Measurements from ENCODE around the gene STRBP. TPM values are rescaled to one million over a fixed set of nuclear protein-coding genes. Genes with fewer than 3 reads are reported as not detected.

STRBP gene
- total RNA-seq, 2 donors from 2014 or later = 77.2 to 83.3 TPM

DNA sequence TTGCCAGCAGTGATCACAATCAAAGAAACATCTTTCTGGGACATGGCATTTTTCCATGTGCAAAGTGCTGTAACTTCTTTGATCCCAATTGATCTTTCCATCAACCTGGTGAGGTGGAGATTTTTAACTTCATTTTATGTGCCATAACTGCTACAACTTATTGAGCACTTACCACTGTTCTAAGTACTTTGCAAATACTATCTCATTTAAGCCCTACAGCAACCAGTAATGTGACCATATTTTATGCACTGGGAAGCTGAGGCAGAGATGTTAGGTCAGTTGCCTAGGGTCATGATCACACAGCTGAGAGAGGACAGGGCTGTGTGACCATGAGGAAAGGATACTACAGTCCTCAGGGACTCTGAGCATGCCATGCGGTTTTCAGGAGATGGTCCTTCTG, 17.9 kb upstream of the STRBP start:
- Mint-ChIP-seq H3K9me3 (no peaks in the 10 kb centered on the region), H3K27ac (no peak overlapping the region), H3K27me3 (ENCODE audit: insufficient read depth) (peaks cover 26% of the 10 kb centered on the region), H3K4me1 (peaks cover 8% of the 10 kb centered on the region), H3K4me3 (no peak overlapping the region), H3K36me3 (ENCODE audit: low read depth) (no peaks in the 10 kb centered on the region)
- 91 to 100% methylated on average over 1 of the region's 1 CpG for WGBS, 2 experiments (ENCODE audit: insufficient coverage in 1 of 2, insufficient read length in 1 of 2)
- no peak for DNase-seq
- no peaks in the 10 kb centered on the region for H3K4me1 ChIP-seq (ENCODE audit: control insufficient read depth, insufficient read depth, low read length)
- no peak overlapping the region for H3K9ac ChIP-seq (ENCODE audit: extremely low read depth, low read length, poor library complexity, severe bottlenecking)
- H3K4me3 ChIP-seq (ENCODE audit: low read length) = no peak overlapping the region
- no peaks in the 10 kb centered on the region for H3K9me3 ChIP-seq (ENCODE audit: control insufficient read depth, low read length)
- TF ChIP-seq, protein P1, sequence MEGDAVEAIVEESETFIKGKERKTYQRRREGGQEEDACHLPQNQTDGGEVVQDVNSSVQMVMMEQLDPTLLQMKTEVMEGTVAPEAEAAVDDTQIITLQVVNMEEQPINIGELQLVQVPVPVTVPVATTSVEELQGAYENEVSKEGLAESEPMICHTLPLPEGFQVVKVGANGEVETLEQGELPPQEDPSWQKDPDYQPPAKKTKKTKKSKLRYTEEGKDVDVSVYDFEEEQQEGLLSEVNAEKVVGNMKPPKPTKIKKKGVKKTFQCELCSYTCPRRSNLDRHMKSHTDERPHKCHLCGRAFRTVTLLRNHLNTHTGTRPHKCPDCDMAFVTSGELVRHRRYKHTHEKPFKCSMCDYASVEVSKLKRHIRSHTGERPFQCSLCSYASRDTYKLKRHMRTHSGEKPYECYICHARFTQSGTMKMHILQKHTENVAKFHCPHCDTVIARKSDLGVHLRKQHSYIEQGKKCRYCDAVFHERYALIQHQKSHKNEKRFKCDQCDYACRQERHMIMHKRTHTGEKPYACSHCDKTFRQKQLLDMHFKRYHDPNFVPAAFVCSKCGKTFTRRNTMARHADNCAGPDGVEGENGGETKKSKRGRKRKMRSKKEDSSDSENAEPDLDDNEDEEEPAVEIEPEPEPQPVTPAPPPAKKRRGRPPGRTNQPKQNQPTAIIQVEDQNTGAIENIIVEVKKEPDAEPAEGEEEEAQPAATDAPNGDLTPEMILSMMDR (conservative IDR thresholded peaks at IDR 0.05) = no peak
- H3K36me3 ChIP-seq (ENCODE audit: control insufficient read depth, insufficient read depth, low read length) = no peaks in the 10 kb centered on the region
- no peak overlapping the region for H3K27ac ChIP-seq (ENCODE audit: low read depth, low read length)
- peaks cover 29% of the 10 kb centered on the region for H3K27me3 ChIP-seq (ENCODE audit: control insufficient read depth, insufficient read depth, low read length, poor library complexity, severe bottlenecking)

DNA sequence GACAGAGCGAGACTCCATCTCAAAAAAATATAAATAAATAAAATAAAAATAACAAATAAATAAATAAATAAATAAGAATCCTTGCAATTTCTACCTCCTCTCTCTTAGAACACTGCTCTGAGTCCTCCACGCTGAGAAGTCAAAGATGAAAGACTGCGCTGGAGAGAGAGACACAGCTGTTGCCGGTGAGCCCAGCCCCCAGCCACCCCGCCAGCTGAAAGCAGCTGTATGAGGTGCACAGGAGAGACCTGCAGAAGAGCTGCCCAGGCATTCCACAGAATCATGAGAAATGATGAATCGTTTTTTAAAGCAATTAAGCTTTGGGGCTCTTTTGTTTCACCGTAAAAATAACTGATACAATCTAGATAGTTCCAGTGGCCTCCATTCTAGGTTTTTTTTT, 16.3 kb upstream of the STRBP start:
- Histone ChIP-seq H3K9me3 (ENCODE audit: control insufficient read depth, low read length) (no peaks in the 10 kb centered on the region), H3K27ac (ENCODE audit: low read depth, low read length) (no peak overlapping the region), H3K4me3 (ENCODE audit: low read length) (no peak overlapping the region), H3K27me3 (ENCODE audit: control insufficient read depth, insufficient read depth, low read length, poor library complexity, severe bottlenecking) (peaks cover 30% of the 10 kb centered on the region), H3K9ac (ENCODE audit: extremely low read depth, low read length, poor library complexity, severe bottlenecking) (no peak overlapping the region), H3K36me3 (ENCODE audit: control insufficient read depth, insufficient read depth, low read length) (no peaks in the 10 kb centered on the region), H3K4me1 (ENCODE audit: control insufficient read depth, insufficient read depth, low read length) (no peaks in the 10 kb centered on the region)
- Mint-ChIP-seq H3K4me1 (peaks cover 8% of the 10 kb centered on the region), H3K27ac (no peak overlapping the region), H3K9me3 (no peaks in the 10 kb centered on the region), H3K27me3 (ENCODE audit: insufficient read depth) (peaks cover 16% of the 10 kb centered on the region), H3K4me3 (no peak overlapping the region), H3K36me3 (ENCODE audit: low read depth) (no peaks in the 10 kb centered on the region)
- no peak for DNase-seq
- WGBS, 2 experiments (ENCODE audit: insufficient coverage in 1 of 2, insufficient read length in 1 of 2) = 95 to 98% methylated on average over 5 to 6 of the region's 7 CpGs
- TF ChIP-seq, protein P1 (conservative IDR thresholded peaks at IDR 0.05) = no peak

GRCh38 chr9:123283455-123283854, 15.1 kb upstream of the STRBP start:
- no peak overlapping the region for H3K4me3 Mint-ChIP-seq

More at GRCh38 chr9:123283455-123283854, 15.1 kb upstream of the STRBP start:
- H3K9me3 Mint-ChIP-seq = peaks cover 8% of the 10 kb centered on the region
- H3K36me3 Mint-ChIP-seq (ENCODE audit: low read depth) = no peaks in the 10 kb centered on the region
- WGBS, 2 experiments (ENCODE audit: insufficient coverage in 1 of 2, insufficient read length in 1 of 2) = 95% methylated on average over 3 of the region's 3 CpGs; no CpG with 5 or more reads in 1 of the 2 experiments
- DNase-seq = no peak
- H3K27ac Mint-ChIP-seq = no peak overlapping the region
- H3K27ac ChIP-seq (ENCODE audit: low read depth, low read length) = no peak overlapping the region
- peaks cover 30% of the 10 kb centered on the region for H3K27me3 ChIP-seq (ENCODE audit: control insufficient read depth, insufficient read depth, low read length, poor library complexity, severe bottlenecking)
- no peak overlapping the region for H3K4me3 ChIP-seq (ENCODE audit: low read length)
- TF ChIP-seq, protein P1 (conservative IDR thresholded peaks at IDR 0.05) = no peak
- no peak overlapping the region for H3K9ac ChIP-seq (ENCODE audit: extremely low read depth, low read length, poor library complexity, severe bottlenecking)
- H3K4me1 Mint-ChIP-seq = peaks cover 8% of the 10 kb centered on the region
- H3K9me3 ChIP-seq (ENCODE audit: control insufficient read depth, low read length) = no peaks in the 10 kb centered on the region
- peaks cover 19% of the 10 kb centered on the region for H3K27me3 Mint-ChIP-seq (ENCODE audit: insufficient read depth)
- H3K4me1 ChIP-seq (ENCODE audit: control insufficient read depth, insufficient read depth, low read length) = no peaks in the 10 kb centered on the region
- no peaks in the 10 kb centered on the region for H3K36me3 ChIP-seq (ENCODE audit: control insufficient read depth, insufficient read depth, low read length)
